GM23338 (cell line): ENCODE results near the gene NRGN.

Experiments used
- CREB1 ChIP-seq: fragments of 250-450 bp; sonication (Bioruptor Pico); IDR thresholded peaks from 2 replicates; pipeline ENCODE4 v1.5.0; 2020; ENCODE audit warnings: low read depth, mild to moderate bottlenecking, moderate library complexity
- CTCF ChIP-seq, 2 experiments: fragments of 200-600 bp in 1 of 2; sonication (generic) in 1 of 2; conservative IDR thresholded peaks; 2 replicates each; pipeline versions ENCODE4 v1.5.1 to v1.6.1; 2016 to 2017; ENCODE audit warnings: antibody characterized with exemption in 2 of 2, low read depth in 2 of 2, mild to moderate bottlenecking in 2 of 2, moderate library complexity in 1 of 2
- EZH2 ChIP-seq: fragments of 200-600 bp; sonication (generic); IDR thresholded peaks from one replicate; pipeline ENCODE4 v1.8.0; 2017; ENCODE audit warnings: antibody characterized with exemption, mild to moderate bottlenecking, low read depth; ENCODE audit not compliant: unreplicated experiment
- EZH2phosphoT487 ChIP-seq: fragments of 200-600 bp; sonication (generic); IDR thresholded peaks from one replicate; pipeline ENCODE4 v1.8.1; 2018; ENCODE audit warnings: antibody characterized with exemption; ENCODE audit not compliant: unreplicated experiment
- JUNB ChIP-seq: IDR thresholded peaks from one replicate; pipeline ENCODE4 v1.6.1; 2016; ENCODE audit warnings: antibody characterized with exemption; ENCODE audit not compliant: unreplicated experiment
- POLR2AphosphoS5 ChIP-seq: IDR thresholded peaks from 2 replicates; pipeline ENCODE4 v1.6.1; 2016; ENCODE audit warnings: antibody characterized with exemption, low read depth
- REST ChIP-seq: IDR thresholded peaks from one replicate; pipeline ENCODE4 v1.6.1; 2018; ENCODE audit warnings: antibody characterized with exemption; ENCODE audit not compliant: unreplicated experiment
- ZNF331 ChIP-seq: fragments of 250-450 bp; sonication (Bioruptor Pico); IDR thresholded peaks from 2 replicates; pipeline ENCODE4 v1.5.0; 2020; ENCODE audit warnings: low read depth, mild to moderate bottlenecking, moderate library complexity

GRCh38 chr11:124796312-124796711 is 56.6 kb downstream of the NRGN start:
- TF ChIP-seq POLR2AphosphoS5 (no peak), CTCF (conservative IDR thresholded peaks at IDR 0.05; ENCODE audit: low read depth in 2 of 2) (no peak), EZH2phosphoT487 (no peak), EZH2 (no peak), REST (no peak), CREB1 (CRISPR knock-in tag) (no peak), JUNB (no peak), ZNF331 (no peak)
